ENCODE data around the gene RSRC1. TPM values are rescaled to one million over a fixed set of nuclear protein-coding genes. Genes with fewer than 3 reads are reported as not detected.
"Not testable (repeated sequence)": the region's sequence is repeated elsewhere in the genome, so short reads cannot be mapped to it uniquely, and the experiment has no call there.

RSRC1 gene
- total RNA-seq, 3 donors from 2014 or later = 31.6 to 32.4 (median 32.1) TPM

- no peaks in the 10 kb centered on the region for H3K27me3 Mint-ChIP-seq (ENCODE audit: low read depth)
- H3K4me1 Mint-ChIP-seq (ENCODE audit: low read depth) = no peaks in the 10 kb centered on the region
These were observed 353.7 kb downstream of the RSRC1 start for GRCh38 chr3:158463556-158463955.

GRCh38 chr3:158465074-158465473 is 355.2 kb downstream of the RSRC1 start:
- H3K9me3 Mint-ChIP-seq = no peaks in the 10 kb centered on the region

More at GRCh38 chr3:158463556-158463955, 353.7 kb downstream of the RSRC1 start:
- ATAC-seq = no peak
- Mint-ChIP-seq H3K9me3 (no peaks in the 10 kb centered on the region), H3K4me3 (no peak overlapping the region), H3K36me3 (ENCODE audit: insufficient read depth) (peaks cover 8% of the 10 kb centered on the region)
- DNase-seq = no peak

GRCh38 chr3:158470944-158471638 is 361.2 kb downstream of the RSRC1 start:
- ATAC-seq (no peak), DNase-seq (no peak)
- H3K4me3 Mint-ChIP-seq = no peak overlapping the region
- H3K4me1 Mint-ChIP-seq (ENCODE audit: low read depth) = no peaks in the 10 kb centered on the region
- no peaks in the 10 kb centered on the region for H3K9me3 Mint-ChIP-seq
- no peaks in the 10 kb centered on the region for H3K36me3 Mint-ChIP-seq (ENCODE audit: insufficient read depth)
- H3K27me3 Mint-ChIP-seq (ENCODE audit: low read depth) = no peaks in the 10 kb centered on the region

More at GRCh38 chr3:158465074-158465473, 355.2 kb downstream of the RSRC1 start:
- no peak for DNase-seq
- peaks cover 8% of the 10 kb centered on the region for H3K36me3 Mint-ChIP-seq (ENCODE audit: insufficient read depth)
- H3K4me1 Mint-ChIP-seq (ENCODE audit: low read depth) = no peaks in the 10 kb centered on the region
- ATAC-seq = no peak
- H3K4me3 Mint-ChIP-seq = no peak overlapping the region
- no peaks in the 10 kb centered on the region for H3K27me3 Mint-ChIP-seq (ENCODE audit: low read depth)

GRCh38 chr3:158471639-158472294 is 361.9 kb downstream of the RSRC1 start:
- ATAC-seq = no peak
- no peak for DNase-seq
- Mint-ChIP-seq H3K36me3 (ENCODE audit: insufficient read depth) (no peaks in the 10 kb centered on the region), H3K27me3 (ENCODE audit: low read depth) (no peaks in the 10 kb centered on the region), H3K4me3 (no peak overlapping the region), H3K9me3 (no peaks in the 10 kb centered on the region), H3K4me1 (ENCODE audit: low read depth) (no peaks in the 10 kb centered on the region)

- ATAC-seq (no peak), DNase-seq (no peak)
- Mint-ChIP-seq H3K36me3 (ENCODE audit: insufficient read depth) (no peaks in the 10 kb centered on the region), H3K4me1 (ENCODE audit: low read depth) (no peaks in the 10 kb centered on the region), H3K27me3 (ENCODE audit: low read depth) (no peaks in the 10 kb centered on the region), H3K4me3 (no peak overlapping the region), H3K9me3 (no peaks in the 10 kb centered on the region)
These were observed 369.2 kb downstream of the RSRC1 start for GRCh38 chr3:158479051-158479450.

GRCh38 chr3:158483701-158484235 is 373.9 kb downstream of the RSRC1 start:
- no peaks in the 10 kb centered on the region for H3K9me3 Mint-ChIP-seq
- no peaks in the 10 kb centered on the region for H3K4me1 Mint-ChIP-seq (ENCODE audit: low read depth)
- no peak overlapping the region for H3K4me3 Mint-ChIP-seq

GRCh38 chr3:158486200-158486599 is 376.3 kb downstream of the RSRC1 start:
- DNase-seq = no peak
- H3K36me3 Mint-ChIP-seq (ENCODE audit: insufficient read depth) = peaks cover 3% of the 10 kb centered on the region
- H3K4me3 Mint-ChIP-seq = no peak overlapping the region
- no peak for ATAC-seq
- no peaks in the 10 kb centered on the region for H3K27me3 Mint-ChIP-seq (ENCODE audit: low read depth)
- H3K4me1 Mint-ChIP-seq (ENCODE audit: low read depth) = no peaks in the 10 kb centered on the region
- peaks cover 6% of the 10 kb centered on the region for H3K9me3 Mint-ChIP-seq

More at GRCh38 chr3:158483701-158484235, 373.9 kb downstream of the RSRC1 start:
- no peaks in the 10 kb centered on the region for H3K27me3 Mint-ChIP-seq (ENCODE audit: low read depth)
- H3K36me3 Mint-ChIP-seq (ENCODE audit: insufficient read depth) = no peaks in the 10 kb centered on the region
- ATAC-seq = no peak
- DNase-seq = no peak

GRCh38 chr3:158488670-158489069 is 378.8 kb downstream of the RSRC1 start:
- peaks cover 8% of the 10 kb centered on the region for H3K9me3 Mint-ChIP-seq
- H3K27me3 Mint-ChIP-seq (ENCODE audit: low read depth) = no peaks in the 10 kb centered on the region
- peaks cover 3% of the 10 kb centered on the region for H3K36me3 Mint-ChIP-seq (ENCODE audit: insufficient read depth)
- DNase-seq = no peak
- no peak for ATAC-seq
- H3K4me3 Mint-ChIP-seq = no peak overlapping the region
- H3K4me1 Mint-ChIP-seq (ENCODE audit: low read depth) = peaks cover 2% of the 10 kb centered on the region

- Mint-ChIP-seq H3K27me3 (ENCODE audit: low read depth) (no peaks in the 10 kb centered on the region), H3K9me3 (peaks cover 8% of the 10 kb centered on the region), H3K36me3 (ENCODE audit: insufficient read depth) (peaks cover 3% of the 10 kb centered on the region), H3K4me1 (ENCODE audit: low read depth) (peaks cover 2% of the 10 kb centered on the region), H3K4me3 (no peak overlapping the region)
- ATAC-seq (no peak), DNase-seq (no peak)
These were observed 379.3 kb downstream of the RSRC1 start for GRCh38 chr3:158489181-158489580.

- H3K36me3 Mint-ChIP-seq (ENCODE audit: insufficient read depth) = peaks cover 3% of the 10 kb centered on the region
- H3K4me1 Mint-ChIP-seq (ENCODE audit: low read depth) = peaks cover 2% of the 10 kb centered on the region
- ATAC-seq = no peak
- H3K27me3 Mint-ChIP-seq (ENCODE audit: low read depth) = no peaks in the 10 kb centered on the region
- no peak overlapping the region for H3K4me3 Mint-ChIP-seq
- peaks cover 11% of the 10 kb centered on the region for H3K9me3 Mint-ChIP-seq
- no peak for DNase-seq
These were observed 382.1 kb downstream of the RSRC1 start for GRCh38 chr3:158491968-158492367.

- peaks cover 2% of the 10 kb centered on the region for H3K4me1 Mint-ChIP-seq (ENCODE audit: low read depth)
- ATAC-seq (no peak), DNase-seq (no peak)
- no peak overlapping the region for H3K4me3 Mint-ChIP-seq
- peaks cover 5% of the 10 kb centered on the region for H3K36me3 Mint-ChIP-seq (ENCODE audit: insufficient read depth)
- H3K9me3 Mint-ChIP-seq = peaks cover 13% of the 10 kb centered on the region
- H3K27me3 Mint-ChIP-seq (ENCODE audit: low read depth) = no peaks in the 10 kb centered on the region
These were observed 382.8 kb downstream of the RSRC1 start for GRCh38 chr3:158492685-158493084.

- ATAC-seq (no peak), DNase-seq (no peak)
- H3K27me3 Mint-ChIP-seq (ENCODE audit: low read depth) = no peaks in the 10 kb centered on the region
- no peak overlapping the region for H3K4me3 Mint-ChIP-seq
- H3K9me3 Mint-ChIP-seq = peaks cover 26% of the 10 kb centered on the region
- peaks cover 11% of the 10 kb centered on the region for H3K36me3 Mint-ChIP-seq (ENCODE audit: insufficient read depth)
- peaks cover 2% of the 10 kb centered on the region for H3K4me1 Mint-ChIP-seq (ENCODE audit: low read depth)
These were observed 384.0 kb downstream of the RSRC1 start for GRCh38 chr3:158493931-158494330.

- ATAC-seq (no peak), DNase-seq (no peak)
- H3K4me3 Mint-ChIP-seq = no peak overlapping the region
- peaks cover 11% of the 10 kb centered on the region for H3K36me3 Mint-ChIP-seq (ENCODE audit: insufficient read depth)
- no peaks in the 10 kb centered on the region for H3K27me3 Mint-ChIP-seq (ENCODE audit: low read depth)
- peaks cover 2% of the 10 kb centered on the region for H3K4me1 Mint-ChIP-seq (ENCODE audit: low read depth)
- peaks cover 27% of the 10 kb centered on the region for H3K9me3 Mint-ChIP-seq
These were observed 384.8 kb downstream of the RSRC1 start for GRCh38 chr3:158494673-158495072.

GRCh38 chr3:158495398-158495902 is 385.6 kb downstream of the RSRC1 start:
- not testable (repeated sequence) for DNase-seq; H3K27me3 Mint-ChIP-seq (ENCODE audit: low read depth); H3K4me1 Mint-ChIP-seq (ENCODE audit: low read depth); ATAC-seq; H3K4me3 Mint-ChIP-seq
- H3K36me3 Mint-ChIP-seq (ENCODE audit: insufficient read depth) = peaks cover 11% of the 10 kb centered on the region
- peaks cover 26% of the 10 kb centered on the region for H3K9me3 Mint-ChIP-seq

GRCh38 chr3:158505117-158505516 is 395.2 kb downstream of the RSRC1 start:
- DNase-seq = no peak
- peaks cover 10% of the 10 kb centered on the region for H3K36me3 Mint-ChIP-seq (ENCODE audit: insufficient read depth)
- H3K4me3 Mint-ChIP-seq = no peak overlapping the region
- ATAC-seq = no peak
- no peaks in the 10 kb centered on the region for H3K4me1 Mint-ChIP-seq (ENCODE audit: low read depth)
- peaks cover 19% of the 10 kb centered on the region for H3K9me3 Mint-ChIP-seq
- H3K27me3 Mint-ChIP-seq (ENCODE audit: low read depth) = no peaks in the 10 kb centered on the region

Measured in activated T-cell treated with anti-CD3 and anti-CD28 coated beads, Interleukin-2, amount 50 U/mL, for 4 hours (primary cell).